ENCODE results near the gene PRKCZ. TPM values are rescaled to one million over a fixed set of nuclear protein-coding genes. Genes with fewer than 3 reads are reported as not detected.

Gene PRKCZ
- total RNA-seq: 1 to 10 TPM; 6.7 to 8.0 TPM

GRCh38 chr1:2049718-2050431 lies at the start of gene PRKCZ:
PRKCZ (plus strand) TSS chr1:2050411; CDS start chr1:2050631, 220 bp downstream.
- H3K9me3 Mint-ChIP-seq: no peaks in the 10 kb centered on the region
- peak within 1 kb of the TSS; percentile 73 for H3K4me3 Mint-ChIP-seq
- POLR2A ChIA-PET: no interaction called here
- DNase-seq: peak; percentile 90
- H3K27ac Mint-ChIP-seq: no peak within 1 kb of the TSS
- no peaks in the 10 kb centered on the region for H3K36me3 Mint-ChIP-seq (ENCODE audit: low read depth)
- H3K27me3 Mint-ChIP-seq: peaks cover 20% of the 10 kb centered on the region
- peaks cover 19% of the 10 kb centered on the region for H3K4me1 Mint-ChIP-seq
- CTCF ChIA-PET: no interaction called here

GRCh38 chr1:2000432-2000831 lies 49.8 kb upstream of the PRKCZ start:
- Mint-ChIP-seq H3K9me3 (no peaks in the 10 kb centered on the region), H3K4me3 (no peak overlapping the region), H3K27ac (no peak overlapping the region), H3K27me3 (peaks cover 34% of the 10 kb centered on the region), H3K4me1 (peaks cover 7% of the 10 kb centered on the region), H3K36me3 (ENCODE audit: low read depth) (no peaks in the 10 kb centered on the region)
- CTCF ChIA-PET: no interaction called here
- POLR2A ChIA-PET: no interaction called here
- no peak for DNase-seq

DNA sequence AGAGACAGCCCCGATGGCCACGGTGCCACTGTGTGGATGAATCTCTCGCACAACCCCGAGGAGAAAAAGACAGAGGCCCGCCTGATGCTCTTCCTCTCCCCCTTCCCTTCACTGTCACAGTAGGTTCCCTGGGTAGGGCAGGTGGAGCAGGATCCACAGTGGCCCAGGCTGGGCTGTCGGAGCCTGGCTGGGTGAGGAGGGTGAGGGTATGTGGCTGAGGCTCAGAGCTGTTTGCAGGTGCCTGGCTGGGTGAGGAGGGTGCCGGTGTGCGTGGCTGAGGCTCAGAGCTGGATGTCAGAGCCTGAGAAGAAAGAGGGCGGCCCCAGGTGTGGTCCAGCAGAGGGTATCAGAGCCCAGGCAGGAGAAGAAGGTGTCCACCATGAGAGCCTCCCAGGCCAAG lies 49.4 kb upstream of the PRKCZ start:
- Mint-ChIP-seq H3K36me3 (ENCODE audit: low read depth) (no peaks in the 10 kb centered on the region), H3K4me1 (peaks cover 7% of the 10 kb centered on the region), H3K27me3 (peaks cover 36% of the 10 kb centered on the region), H3K9me3 (no peaks in the 10 kb centered on the region), H3K4me3 (no peak overlapping the region), H3K27ac (no peak overlapping the region)
- ChIA-PET POLR2A (no interaction called here), CTCF (no interaction called here)
- no peak for DNase-seq

GRCh38 chr1:2001773-2002411 lies 48.3 kb upstream of the PRKCZ start:
- Mint-ChIP-seq H3K9me3 (no peaks in the 10 kb centered on the region), H3K4me3 (no peak overlapping the region), H3K27me3 (peaks cover 35% of the 10 kb centered on the region), H3K36me3 (ENCODE audit: low read depth) (no peaks in the 10 kb centered on the region), H3K4me1 (no peaks in the 10 kb centered on the region), H3K27ac (no peak overlapping the region)
- ChIA-PET POLR2A (no interaction called here), CTCF (no interaction called here)
- no peak for DNase-seq

GRCh38 chr1:2003541-2004131 lies 46.6 kb upstream of the PRKCZ start, which contains the start of gene CFAP74:
CFAP74 (minus strand) TSS chr1:2003786; CDS start chr1:1990956, 12,830 bp downstream.
- CTCF ChIA-PET: no interaction called here
- no peak within 1 kb of the TSS for H3K4me3 Mint-ChIP-seq
- peaks cover 34% of the 10 kb centered on the region for H3K27me3 Mint-ChIP-seq
- no peaks in the 10 kb centered on the region for H3K9me3 Mint-ChIP-seq
- no peaks in the 10 kb centered on the region for H3K4me1 Mint-ChIP-seq
- DNase-seq: no peak
- H3K27ac Mint-ChIP-seq: no peak within 1 kb of the TSS
- POLR2A ChIA-PET: no interaction called here
- H3K36me3 Mint-ChIP-seq (ENCODE audit: low read depth): no peaks in the 10 kb centered on the region

- no peak for DNase-seq
- CTCF ChIA-PET: interaction anchor here (1.2 kb wide), 1 partner anchor 40 kb away, joined by 3 read pairs; no protein-coding TSS in a partner anchor
- POLR2A ChIA-PET: no interaction called here
- Mint-ChIP-seq H3K4me3 (no peak overlapping the region), H3K9me3 (no peaks in the 10 kb centered on the region), H3K36me3 (ENCODE audit: low read depth) (no peaks in the 10 kb centered on the region), H3K27ac (no peak overlapping the region), H3K27me3 (peaks cover 34% of the 10 kb centered on the region), H3K4me1 (no peaks in the 10 kb centered on the region)
These were observed 45.4 kb upstream of the PRKCZ start for GRCh38 chr1:2004856-2005255.

- POLR2A ChIA-PET: no interaction called here
- Mint-ChIP-seq H3K36me3 (ENCODE audit: low read depth) (no peaks in the 10 kb centered on the region), H3K27ac (no peak overlapping the region), H3K4me3 (no peak overlapping the region), H3K27me3 (peaks cover 20% of the 10 kb centered on the region), H3K9me3 (no peaks in the 10 kb centered on the region), H3K4me1 (no peaks in the 10 kb centered on the region)
- CTCF ChIA-PET: no interaction called here
- DNase-seq: no peak
These were observed 40.8 kb upstream of the PRKCZ start for GRCh38 chr1:2009101-2010053.

GRCh38 chr1:2014181-2014580 lies 36.0 kb upstream of the PRKCZ start:
- CTCF ChIA-PET: interaction anchor here (2.7 kb wide), 1 partner anchor 31 kb away, joined by 7 read pairs; no protein-coding TSS in a partner anchor
- Mint-ChIP-seq H3K4me1 (peaks cover 2% of the 10 kb centered on the region), H3K27ac (no peak overlapping the region)

GRCh38 chr1:2014741-2015735 lies 35.2 kb upstream of the PRKCZ start:
- Mint-ChIP-seq H3K27me3 (peaks cover 46% of the 10 kb centered on the region), H3K27ac (no peak overlapping the region), H3K4me1 (peaks cover 2% of the 10 kb centered on the region), H3K9me3 (no peaks in the 10 kb centered on the region), H3K4me3 (no peak overlapping the region), H3K36me3 (ENCODE audit: low read depth) (no peaks in the 10 kb centered on the region)
- POLR2A ChIA-PET: no interaction called here
- no peak for DNase-seq
- CTCF ChIA-PET: no interaction called here

More at GRCh38 chr1:2014181-2014580, 36.0 kb upstream of the PRKCZ start:
- Mint-ChIP-seq H3K9me3 (no peaks in the 10 kb centered on the region), H3K4me3 (no peak overlapping the region), H3K27me3 (peaks cover 43% of the 10 kb centered on the region), H3K36me3 (ENCODE audit: low read depth) (no peaks in the 10 kb centered on the region)
- POLR2A ChIA-PET: no interaction called here
- DNase-seq: no peak

DNA sequence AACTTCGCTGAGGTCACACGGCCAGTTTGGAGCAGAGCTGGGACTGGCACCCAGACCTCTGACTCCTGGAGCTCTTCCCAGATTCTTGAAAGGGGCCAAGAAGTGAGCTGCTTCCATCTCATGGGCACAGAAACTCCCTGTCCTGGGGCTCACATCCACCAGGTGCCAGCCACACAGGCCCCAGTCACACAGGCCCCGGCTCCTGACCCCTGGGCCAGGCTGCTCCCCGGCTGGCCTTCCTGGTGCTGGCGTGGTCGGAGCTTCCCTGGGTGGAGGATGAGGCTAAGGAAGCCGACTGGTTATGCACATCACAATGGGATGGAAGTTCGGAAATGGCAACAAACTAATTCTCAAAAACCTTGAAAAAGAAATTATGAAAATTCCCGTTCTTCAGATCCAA lies 34.1 kb upstream of the PRKCZ start:
- no peak overlapping the region for H3K27ac Mint-ChIP-seq
- H3K27me3 Mint-ChIP-seq: peaks cover 57% of the 10 kb centered on the region
- H3K4me3 Mint-ChIP-seq: no peak overlapping the region
- no peak for DNase-seq
- ChIA-PET CTCF (no interaction called here), POLR2A (no interaction called here)
- no peaks in the 10 kb centered on the region for H3K36me3 Mint-ChIP-seq (ENCODE audit: low read depth)
- H3K9me3 Mint-ChIP-seq: no peaks in the 10 kb centered on the region
- H3K4me1 Mint-ChIP-seq: peaks cover 2% of the 10 kb centered on the region

GRCh38 chr1:2018217-2019171 lies 31.7 kb upstream of the PRKCZ start:
- Mint-ChIP-seq H3K27ac (no peak overlapping the region), H3K36me3 (ENCODE audit: low read depth) (no peaks in the 10 kb centered on the region), H3K9me3 (no peaks in the 10 kb centered on the region), H3K4me3 (no peak overlapping the region), H3K4me1 (peaks cover 2% of the 10 kb centered on the region), H3K27me3 (peaks cover 59% of the 10 kb centered on the region)
- ChIA-PET POLR2A (no interaction called here), CTCF (interaction anchor here (1.7 kb wide), 1 partner anchor 26 kb away, joined by 4 read pairs; no protein-coding TSS in a partner anchor)
- no peak for DNase-seq
